BE2C (cell line): ENCODE measurements around the gene MEP1A. TPM values are rescaled to one million over a fixed set of nuclear protein-coding genes. Genes with fewer than 3 reads are reported as not detected.
"Not testable (repeated sequence)": the region's sequence is repeated elsewhere in the genome, so short reads cannot be mapped to it uniquely, and the experiment has no call there.

ENCODE experiments used
- DNase-seq: peaks from one replicate; pipeline ENCODE4 v3.0.0-alpha.2; 2020
- H3K27me3 ChIP-seq: fragments of 250-450 bp; sonication (Bioruptor Pico); 2 replicates; pipeline ENCODE4 v1.5.1; 2020; ENCODE audit warnings: mild to moderate bottlenecking
- H3K36me3 ChIP-seq: fragments of 250-450 bp; sonication (Bioruptor Pico); 2 replicates; pipeline ENCODE4 v1.5.1; 2020; ENCODE audit warnings: mild to moderate bottlenecking
- H3K4me1 ChIP-seq: fragments of 250-450 bp; sonication (Bioruptor Pico); 2 replicates; pipeline ENCODE4 v1.5.1; 2020
- H3K4me3 ChIP-seq: 2 replicates; pipeline ENCODE4 v1.5.1; 2011; ENCODE audit warnings: low read depth, low read length
- H3K9me3 ChIP-seq: fragments of 250-450 bp; sonication (Bioruptor Pico); 2 replicates; pipeline ENCODE4 v1.5.1; 2020
- polyA plus RNA-seq: library from polyadenylated mRNA; unstranded; fragments of >200 nt; gene quantifications from one replicate; pipeline ENCODE4 v1.2.1, GENCODE V29; 2012; ENCODE audit warnings: low read depth, missing spikeins; ENCODE audit not compliant: insufficient read length, insufficient read depth
- TF ChIP-seq, protein P1 (sequence below): IDR thresholded peaks from 2 replicates; pipeline ENCODE4 v1.5.1; 2012; ENCODE audit warnings: mild to moderate bottlenecking, low read depth, low read length

Gene MEP1A, protein sequence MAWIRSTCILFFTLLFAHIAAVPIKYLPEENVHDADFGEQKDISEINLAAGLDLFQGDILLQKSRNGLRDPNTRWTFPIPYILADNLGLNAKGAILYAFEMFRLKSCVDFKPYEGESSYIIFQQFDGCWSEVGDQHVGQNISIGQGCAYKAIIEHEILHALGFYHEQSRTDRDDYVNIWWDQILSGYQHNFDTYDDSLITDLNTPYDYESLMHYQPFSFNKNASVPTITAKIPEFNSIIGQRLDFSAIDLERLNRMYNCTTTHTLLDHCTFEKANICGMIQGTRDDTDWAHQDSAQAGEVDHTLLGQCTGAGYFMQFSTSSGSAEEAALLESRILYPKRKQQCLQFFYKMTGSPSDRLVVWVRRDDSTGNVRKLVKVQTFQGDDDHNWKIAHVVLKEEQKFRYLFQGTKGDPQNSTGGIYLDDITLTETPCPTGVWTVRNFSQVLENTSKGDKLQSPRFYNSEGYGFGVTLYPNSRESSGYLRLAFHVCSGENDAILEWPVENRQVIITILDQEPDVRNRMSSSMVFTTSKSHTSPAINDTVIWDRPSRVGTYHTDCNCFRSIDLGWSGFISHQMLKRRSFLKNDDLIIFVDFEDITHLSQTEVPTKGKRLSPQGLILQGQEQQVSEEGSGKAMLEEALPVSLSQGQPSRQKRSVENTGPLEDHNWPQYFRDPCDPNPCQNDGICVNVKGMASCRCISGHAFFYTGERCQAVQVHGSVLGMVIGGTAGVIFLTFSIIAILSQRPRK
- not detected for polyA plus RNA-seq

DNA sequence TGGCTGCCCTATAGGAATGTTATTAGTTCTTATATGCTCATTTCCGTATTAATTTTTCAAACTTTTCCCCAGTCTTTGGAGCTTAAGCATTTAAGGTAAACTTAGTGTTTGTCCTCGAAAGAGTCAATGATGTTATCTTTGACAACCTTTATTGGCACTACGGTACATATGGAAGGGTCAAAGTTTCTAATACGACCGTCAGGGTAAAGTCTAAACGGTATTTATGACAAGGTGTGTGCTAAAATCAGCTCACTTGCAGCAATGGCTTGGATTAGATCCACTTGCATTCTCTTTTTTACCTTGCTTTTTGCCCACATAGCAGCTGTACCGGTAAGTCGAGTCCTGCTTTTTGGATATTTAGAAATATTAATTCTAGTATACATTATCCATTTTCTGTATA, at the start of gene MEP1A:
Gene MEP1A (plus strand): TSS at position 252 of the 400 bp plus-strand sequence. CDS start 10 bp downstream, at position 262.
- Histone ChIP-seq H3K4me3 (no peak within 1 kb of the TSS), H3K36me3 (no peaks in the 10 kb centered on the region), H3K27me3 (0 out of 2 replicates have a peak, but pooled peaks cover 3% of the 10 kb centered on the region), H3K9me3 (no peaks in the 10 kb centered on the region), H3K4me1 (no peaks in the 10 kb centered on the region)
- DNase-seq = no peak
- TF ChIP-seq, protein P1, sequence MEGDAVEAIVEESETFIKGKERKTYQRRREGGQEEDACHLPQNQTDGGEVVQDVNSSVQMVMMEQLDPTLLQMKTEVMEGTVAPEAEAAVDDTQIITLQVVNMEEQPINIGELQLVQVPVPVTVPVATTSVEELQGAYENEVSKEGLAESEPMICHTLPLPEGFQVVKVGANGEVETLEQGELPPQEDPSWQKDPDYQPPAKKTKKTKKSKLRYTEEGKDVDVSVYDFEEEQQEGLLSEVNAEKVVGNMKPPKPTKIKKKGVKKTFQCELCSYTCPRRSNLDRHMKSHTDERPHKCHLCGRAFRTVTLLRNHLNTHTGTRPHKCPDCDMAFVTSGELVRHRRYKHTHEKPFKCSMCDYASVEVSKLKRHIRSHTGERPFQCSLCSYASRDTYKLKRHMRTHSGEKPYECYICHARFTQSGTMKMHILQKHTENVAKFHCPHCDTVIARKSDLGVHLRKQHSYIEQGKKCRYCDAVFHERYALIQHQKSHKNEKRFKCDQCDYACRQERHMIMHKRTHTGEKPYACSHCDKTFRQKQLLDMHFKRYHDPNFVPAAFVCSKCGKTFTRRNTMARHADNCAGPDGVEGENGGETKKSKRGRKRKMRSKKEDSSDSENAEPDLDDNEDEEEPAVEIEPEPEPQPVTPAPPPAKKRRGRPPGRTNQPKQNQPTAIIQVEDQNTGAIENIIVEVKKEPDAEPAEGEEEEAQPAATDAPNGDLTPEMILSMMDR = no peak

- H3K4me1 ChIP-seq = no peaks in the 10 kb centered on the region
- no peak for DNase-seq
- TF ChIP-seq, protein P1 = no peak
- H3K27me3 ChIP-seq = no peaks in the 10 kb centered on the region
- H3K36me3 ChIP-seq = no peaks in the 10 kb centered on the region
- no peak overlapping the region for H3K4me3 ChIP-seq
- no peaks in the 10 kb centered on the region for H3K9me3 ChIP-seq
These were observed 49.6 kb upstream of the MEP1A start for GRCh38 chr6:46743425-46744158.

GRCh38 chr6:46744159-46744725, 48.9 kb upstream of the MEP1A start:
- not testable (repeated sequence) for H3K9me3 ChIP-seq, H3K4me1 ChIP-seq, H3K4me3 ChIP-seq, H3K27me3 ChIP-seq, H3K36me3 ChIP-seq, DNase-seq

DNA sequence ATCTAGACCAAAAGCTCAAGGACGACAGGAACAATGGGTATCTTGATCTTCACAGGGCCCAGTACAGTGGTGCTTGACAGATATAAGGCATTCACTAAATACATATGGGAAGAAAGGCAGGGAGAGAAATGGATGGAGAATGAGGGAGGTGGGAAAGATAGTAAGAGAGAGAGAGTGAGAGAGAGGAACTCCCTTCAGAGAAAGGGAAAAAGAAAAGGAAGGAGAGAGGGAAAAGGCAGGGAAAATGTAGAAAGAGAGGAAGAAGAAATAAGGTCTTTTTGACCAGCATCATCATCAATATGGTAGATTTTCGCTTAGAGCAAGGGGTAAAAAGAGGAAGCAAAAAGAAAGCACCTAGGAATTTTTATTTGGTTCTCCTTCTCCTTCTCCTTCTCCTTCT, 47.2 kb upstream of the MEP1A start:
- H3K36me3 ChIP-seq = no peaks in the 10 kb centered on the region
- H3K9me3 ChIP-seq = no peaks in the 10 kb centered on the region
- DNase-seq = no peak
- no peaks in the 10 kb centered on the region for H3K4me1 ChIP-seq
- no peaks in the 10 kb centered on the region for H3K27me3 ChIP-seq
- H3K4me3 ChIP-seq = no peak overlapping the region
- TF ChIP-seq, protein P1 = no peak

DNA sequence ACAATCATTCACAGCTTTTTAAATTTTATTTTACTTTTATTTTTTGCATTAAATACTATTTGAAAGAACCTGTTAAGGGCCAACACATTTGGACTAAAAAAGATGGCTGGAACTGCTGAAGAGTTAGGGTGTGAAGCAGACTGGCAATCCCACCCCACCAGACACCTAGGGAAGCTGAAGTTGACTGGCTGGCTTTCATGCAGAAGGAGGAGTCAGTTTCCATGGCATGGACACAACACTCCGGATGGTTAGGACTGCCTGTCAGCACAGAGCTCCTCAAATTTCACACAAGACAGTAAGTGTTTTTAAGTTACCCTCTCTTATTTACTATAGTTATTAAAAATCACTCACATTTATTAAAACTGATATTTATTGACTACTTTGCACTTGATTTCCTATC, 46.5 kb upstream of the MEP1A start, which contains the start of gene ANKRD66:
Gene ANKRD66 (plus strand): TSS at position 238 of the 400 bp plus-strand sequence. CDS start 5,016 bp downstream, outside the sequence.
- no peak within 1 kb of the TSS for H3K4me3 ChIP-seq
- TF ChIP-seq, protein P1 = no peak
- no peak for DNase-seq
- H3K36me3 ChIP-seq = no peaks in the 10 kb centered on the region
- H3K9me3 ChIP-seq = no peaks in the 10 kb centered on the region
- H3K27me3 ChIP-seq = no peaks in the 10 kb centered on the region
- H3K4me1 ChIP-seq = no peaks in the 10 kb centered on the region

- no peaks in the 10 kb centered on the region for H3K4me1 ChIP-seq
- DNase-seq = no peak
- H3K36me3 ChIP-seq = no peaks in the 10 kb centered on the region
- H3K4me3 ChIP-seq = no peak overlapping the region
- H3K27me3 ChIP-seq = no peaks in the 10 kb centered on the region
- no peaks in the 10 kb centered on the region for H3K9me3 ChIP-seq
- TF ChIP-seq, protein P1 = no peak
These were observed 44.2 kb upstream of the MEP1A start for GRCh38 chr6:46748940-46749503.
